Skeletal muscle satellite cell (primary cell): ENCODE results near the gene SLC7A14.
A peak's percentile ranks its signal among the peaks of the same experiment; 100 is the strongest.

ENCODE experiments used
- H3K27me3 ChIP-seq: 2 replicates; pipeline ENCODE4 v1.7.0; 2013; ENCODE audit warnings: low read length; ENCODE audit not compliant: control insufficient read depth, insufficient read depth
- H3K36me3 ChIP-seq: 2 replicates; pipeline ENCODE4 v1.7.0; 2013; ENCODE audit warnings: mild to moderate bottlenecking, control low read depth, low read length; ENCODE audit not compliant: insufficient read depth
- H3K4me1 ChIP-seq: 2 replicates; pipeline ENCODE4 v1.7.0; 2013; ENCODE audit warnings: low read length; ENCODE audit not compliant: control insufficient read depth, insufficient read depth
- H3K4me2 ChIP-seq: 2 replicates; pipeline ENCODE4 v1.7.0; 2013; ENCODE audit warnings: mild to moderate bottlenecking, low read length
- H3K4me3 ChIP-seq: 2 replicates; pipeline ENCODE4 v1.7.0; 2013; ENCODE audit warnings: low read length
- H3K9ac ChIP-seq: 2 replicates; pipeline ENCODE4 v1.7.0; 2013; ENCODE audit warnings: mild to moderate bottlenecking, low read depth, low read length, moderate library complexity
- H3K9me3 ChIP-seq: replicated peaks from 2 replicates; pipeline ENCODE4 v1.7.0; 2013; ENCODE audit warnings: mild to moderate bottlenecking, control low read depth, low read length

SLC7A14 gene

GRCh38 chr3:170432416-170432815 is 153.5 kb downstream of the SLC7A14 start:
- Histone ChIP-seq H3K4me2 (no peak overlapping the region), H3K36me3 (peaks cover 12% of the 10 kb centered on the region), H3K9me3 (no peaks in the 10 kb centered on the region), H3K27me3 (no peaks in the 10 kb centered on the region), H3K4me1 (peaks cover 10% of the 10 kb centered on the region), H3K4me3 (no peak overlapping the region), H3K9ac (no peak overlapping the region)

- H3K27me3 ChIP-seq = no peaks in the 10 kb centered on the region
- H3K36me3 ChIP-seq = peaks cover 12% of the 10 kb centered on the region
- no peak overlapping the region for H3K9ac ChIP-seq
- H3K4me2 ChIP-seq = no peak overlapping the region
- H3K9me3 ChIP-seq = no peaks in the 10 kb centered on the region
- H3K4me3 ChIP-seq = no peak overlapping the region
- H3K4me1 ChIP-seq = peaks cover 10% of the 10 kb centered on the region
Measured at GRCh38 chr3:170431054-170431453, 154.8 kb downstream of the SLC7A14 start.

- Histone ChIP-seq H3K4me2 (peak overlapping the region; percentile 3), H3K27me3 (no peaks in the 10 kb centered on the region), H3K36me3 (peaks cover 5% of the 10 kb centered on the region), H3K4me1 (peaks cover 10% of the 10 kb centered on the region), H3K4me3 (no peak overlapping the region), H3K9me3 (no peaks in the 10 kb centered on the region), H3K9ac (no peak overlapping the region)
Measured at GRCh38 chr3:170429050-170429449, 156.8 kb downstream of the SLC7A14 start.

- Histone ChIP-seq H3K27me3 (no peaks in the 10 kb centered on the region), H3K4me3 (no peak overlapping the region), H3K36me3 (peaks cover 5% of the 10 kb centered on the region), H3K4me1 (peaks cover 10% of the 10 kb centered on the region), H3K9ac (no peak overlapping the region), H3K9me3 (no peaks in the 10 kb centered on the region), H3K4me2 (no peak overlapping the region)
Measured at GRCh38 chr3:170428095-170428494, 157.8 kb downstream of the SLC7A14 start.

GRCh38 chr3:170426240-170426797 is 159.6 kb downstream of the SLC7A14 start:
- H3K9me3 ChIP-seq = no peaks in the 10 kb centered on the region
- no peak overlapping the region for H3K4me3 ChIP-seq
- no peak overlapping the region for H3K9ac ChIP-seq
- H3K27me3 ChIP-seq = no peaks in the 10 kb centered on the region
- peaks cover 10% of the 10 kb centered on the region for H3K4me1 ChIP-seq
- no peaks in the 10 kb centered on the region for H3K36me3 ChIP-seq
- no peak overlapping the region for H3K4me2 ChIP-seq

GRCh38 chr3:170425491-170426239 is 160.2 kb downstream of the SLC7A14 start:
- H3K9ac ChIP-seq = no peak overlapping the region
- no peaks in the 10 kb centered on the region for H3K27me3 ChIP-seq
- H3K4me2 ChIP-seq = no peak overlapping the region
- peaks cover 10% of the 10 kb centered on the region for H3K4me1 ChIP-seq
- H3K4me3 ChIP-seq = no peak overlapping the region
- H3K9me3 ChIP-seq = no peaks in the 10 kb centered on the region
- H3K36me3 ChIP-seq = no peaks in the 10 kb centered on the region

- no peak overlapping the region for H3K4me3 ChIP-seq
- H3K36me3 ChIP-seq = no peaks in the 10 kb centered on the region
- H3K9me3 ChIP-seq = no peaks in the 10 kb centered on the region
- H3K4me2 ChIP-seq = no peak overlapping the region
- no peaks in the 10 kb centered on the region for H3K27me3 ChIP-seq
- peaks cover 10% of the 10 kb centered on the region for H3K4me1 ChIP-seq
- H3K9ac ChIP-seq = no peak overlapping the region
Measured at GRCh38 chr3:170424879-170425278, 161.0 kb downstream of the SLC7A14 start.

- no peak overlapping the region for H3K4me2 ChIP-seq
- H3K36me3 ChIP-seq = no peaks in the 10 kb centered on the region
- no peak overlapping the region for H3K9ac ChIP-seq
- no peaks in the 10 kb centered on the region for H3K9me3 ChIP-seq
- peaks cover 5% of the 10 kb centered on the region for H3K27me3 ChIP-seq
- peaks cover 11% of the 10 kb centered on the region for H3K4me1 ChIP-seq
- no peak overlapping the region for H3K4me3 ChIP-seq
Measured at GRCh38 chr3:170423001-170423615, 162.8 kb downstream of the SLC7A14 start.

GRCh38 chr3:170421758-170422157 is 164.1 kb downstream of the SLC7A14 start:
- Histone ChIP-seq H3K9me3 (no peaks in the 10 kb centered on the region), H3K4me1 (peaks cover 12% of the 10 kb centered on the region), H3K4me3 (no peak overlapping the region), H3K9ac (no peak overlapping the region), H3K27me3 (peaks cover 5% of the 10 kb centered on the region), H3K4me2 (peak overlapping the region; percentile 47), H3K36me3 (no peaks in the 10 kb centered on the region)

- no peaks in the 10 kb centered on the region for H3K36me3 ChIP-seq
- H3K9me3 ChIP-seq = no peaks in the 10 kb centered on the region
- H3K27me3 ChIP-seq = peaks cover 5% of the 10 kb centered on the region
- H3K9ac ChIP-seq = no peak overlapping the region
- peak overlapping the region; percentile 47 for H3K4me2 ChIP-seq
- peaks cover 12% of the 10 kb centered on the region for H3K4me1 ChIP-seq
- H3K4me3 ChIP-seq = no peak overlapping the region
Measured at GRCh38 chr3:170421111-170421641, 164.7 kb downstream of the SLC7A14 start.

GRCh38 chr3:170420307-170420821 is 165.5 kb downstream of the SLC7A14 start:
- Histone ChIP-seq H3K4me2 (peak overlapping the region; percentile 92), H3K9me3 (no peaks in the 10 kb centered on the region), H3K4me1 (peaks cover 12% of the 10 kb centered on the region), H3K36me3 (no peaks in the 10 kb centered on the region), H3K4me3 (no peak overlapping the region), H3K27me3 (peaks cover 5% of the 10 kb centered on the region), H3K9ac (no peak overlapping the region)
